HepG2 (cell line): Measurements from ENCODE around the gene TXNRD2. TPM values are rescaled to one million over a fixed set of nuclear protein-coding genes. Genes with fewer than 3 reads are reported as not detected.

Experiments used
- CEBPB ChIP-seq: IDR thresholded peaks from 2 replicates; pipeline ENCODE4 v1.6.1; 2011; ENCODE audit warnings: low read depth, low read length, improper control_type of control experiment, borderline replicate concordance
- GLI4 ChIP-seq: sonication (generic); formaldehyde crosslinking; IDR thresholded peaks from 2 replicates; pipeline ENCODE4 v1.5.1; 2020; ENCODE audit warnings: missing genetic modification reagents, mild to moderate bottlenecking, moderate library complexity, borderline replicate concordance
- HOXA7 ChIP-seq: sonication (generic); formaldehyde crosslinking; IDR thresholded peaks from 2 replicates; pipeline ENCODE4 v1.8.1; 2022; ENCODE audit warnings: mild to moderate bottlenecking, missing genetic modification reagents, moderate library complexity
- MAZ ChIP-seq, 2 experiments: sonication (generic) in 1 of 2; formaldehyde crosslinking in 1 of 2; IDR thresholded peaks; 2 replicates each; pipeline versions ENCODE4 v1.5.0 to v1.6.1; 2012 to 2020; ENCODE audit warnings: low read depth in 2 of 2, mild to moderate bottlenecking in 2 of 2, borderline replicate concordance in 1 of 2, improper control_type of control experiment in 1 of 2, low read length in 1 of 2, missing genetic modification reagents in 1 of 2, moderate library complexity in 1 of 2
- MIER3 ChIP-seq: IDR thresholded peaks from 2 replicates; pipeline ENCODE4 v1.6.1; 2016; ENCODE audit warnings: missing compliant biosample characterization, borderline replicate concordance
- NFKB2 ChIP-seq: sonication (generic); formaldehyde crosslinking; IDR thresholded peaks from 2 replicates; pipeline ENCODE4 v1.4.0; 2020; ENCODE audit warnings: missing genetic modification reagents, borderline replicate concordance
- RAD51 ChIP-seq: fragments of 450-650 bp; IDR thresholded peaks from 2 replicates; pipeline ENCODE4 v1.6.1; 2016; ENCODE audit warnings: borderline replicate concordance
- RFX3 ChIP-seq: IDR thresholded peaks from 2 replicates; pipeline ENCODE4 v1.6.1; 2016; ENCODE audit warnings: missing biosample characterization, missing genetic modification reagents
- SRSF1 ChIP-seq: fragments of 200-400 bp; formaldehyde crosslinking; optimal IDR thresholded peaks from 2 replicates; pipeline ENCODE3; 2017; ENCODE audit warnings: mild to moderate bottlenecking, low read depth, low read length, moderate library complexity
- TBP ChIP-seq: sonication (generic); formaldehyde crosslinking; IDR thresholded peaks from 2 replicates; pipeline ENCODE4 v1.5.0; 2020; ENCODE audit warnings: missing genetic modification reagents
- TBX2 ChIP-seq: sonication (generic); formaldehyde crosslinking; IDR thresholded peaks from 2 replicates; pipeline ENCODE4 v1.5.0; 2020; ENCODE audit warnings: missing genetic modification reagents, mild to moderate bottlenecking, borderline replicate concordance
- TMF1 ChIP-seq: sonication (generic); formaldehyde crosslinking; IDR thresholded peaks from 2 replicates; pipeline ENCODE4 v1.8.1; 2022; ENCODE audit warnings: low read depth, missing genetic modification reagents
- ZC3H13 ChIP-seq: sonication (generic); formaldehyde crosslinking; IDR thresholded peaks from 2 replicates; pipeline ENCODE4 v1.8.1; 2023; ENCODE audit warnings: mild to moderate bottlenecking, missing genetic modification reagents, moderate library complexity
- ZNF253 ChIP-seq: sonication (generic); formaldehyde crosslinking; IDR thresholded peaks from 2 replicates; pipeline ENCODE4 v1.8.0; 2022; ENCODE audit warnings: mild to moderate bottlenecking, missing genetic modification reagents, borderline replicate concordance
- ZNF30 ChIP-seq: sonication (generic); formaldehyde crosslinking; IDR thresholded peaks from 2 replicates; pipeline ENCODE4 v1.5.0; 2020; ENCODE audit warnings: mild to moderate bottlenecking, missing genetic modification reagents
- ZNF614 ChIP-seq: IDR thresholded peaks from 2 replicates; pipeline ENCODE4 v1.6.1; 2018; ENCODE audit warnings: missing biosample characterization, missing genetic modification reagents, inconsistent platforms, borderline replicate concordance
- ZNF703 ChIP-seq: sonication (generic); formaldehyde crosslinking; IDR thresholded peaks from 2 replicates; pipeline ENCODE4 v1.5.1; 2020; ENCODE audit warnings: missing genetic modification reagents, mild to moderate bottlenecking, moderate library complexity, borderline replicate concordance
- ZNF75D ChIP-seq: sonication (generic); formaldehyde crosslinking; IDR thresholded peaks from 2 replicates; pipeline ENCODE4 v1.8.1; 2023; ENCODE audit warnings: missing genetic modification reagents, mild to moderate bottlenecking, borderline replicate concordance
- polyA plus RNA-seq, 8 experiments: library from polyadenylated mRNA; depleted of rRNA in 3 of 8; stranded (reverse) in 7 of 8; unstranded in 1 of 8; fragments of >200 nt; fragmentation: Illumina TruSeq in 4 of 8; extraction: Trizol in 4 of 8; gene quantifications; 2 replicates each; pipeline versions ENCODE4 v1.2.1 to v1.2.3, GENCODE V29; 2011 to 2016; ENCODE audit warnings: low read depth in 4 of 8, missing spikeins in 1 of 8, mixed read lengths in 1 of 8; ENCODE audit not compliant: insufficient read depth in 1 of 8
- total RNA-seq, 5 experiments: library from RNA; depleted of rRNA; stranded (reverse); fragments of >200 nt; fragmentation: Illumina TruSeq; extraction: Trizol; gene quantifications; 2 replicates each; pipeline ENCODE4 v1.2.3, GENCODE V29; 2016; ENCODE audit warnings: low read depth in 1 of 5
- TF ChIP-seq, protein P1 (sequence below): sonication (generic); formaldehyde crosslinking; IDR thresholded peaks from 2 replicates; pipeline ENCODE4 v1.9.0; 2022; ENCODE audit warnings: missing genetic modification reagents, mild to moderate bottlenecking, borderline replicate concordance

The TXNRD2 gene
- total and polyA plus RNA-seq, 2 of the 13 experiments (the other 11 are each of a cell fraction or from before 2014, with no cell fraction given), result 17.5 to 18.6 TPM

DNA sequence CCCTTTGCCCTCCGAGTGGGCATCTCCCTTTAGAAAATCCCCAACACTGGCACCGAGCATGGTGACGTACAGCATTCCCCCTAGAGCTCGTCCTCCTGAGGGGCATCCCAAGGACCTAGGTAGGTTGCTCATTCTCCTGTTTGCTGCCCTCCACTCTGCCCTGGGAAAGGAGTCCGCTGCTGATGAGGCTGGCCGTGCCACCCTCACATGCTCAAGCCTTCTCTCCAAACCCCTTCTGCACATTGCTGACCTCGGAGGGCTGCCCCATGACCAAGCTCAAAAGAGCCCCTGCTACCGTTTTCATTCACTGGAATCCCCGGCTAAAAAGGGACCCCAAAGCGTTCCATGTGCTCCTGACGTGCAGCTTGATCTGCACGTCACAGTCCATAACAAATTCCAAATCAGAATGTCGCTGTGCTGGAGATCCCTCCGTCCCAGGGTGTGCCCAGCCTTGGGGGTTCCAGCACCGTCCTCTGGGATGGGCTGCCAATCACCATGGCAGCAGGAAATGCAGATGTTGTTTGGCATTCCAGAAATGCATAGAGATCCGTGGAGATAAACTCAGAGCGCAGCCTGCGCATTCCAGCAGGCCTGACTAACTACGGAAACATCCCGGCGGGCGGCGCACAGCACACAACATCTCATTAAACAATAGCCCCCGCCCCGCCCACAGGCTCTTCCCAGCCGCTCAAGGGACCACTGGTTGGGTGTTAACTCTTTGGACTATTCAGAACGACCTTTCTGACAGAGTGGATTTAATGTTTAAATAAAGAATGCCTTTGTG is 60.6 kb downstream of the TXNRD2 start (continued):
- peak; percentile 52; the same call in 1 of the 2 replicates for TF ChIP-seq MAZ (IDR thresholded peaks at IDR 0.05; ENCODE audit: borderline replicate concordance, low read depth, low read length)
- no peak; the same call in 1 of the 2 replicates for TF ChIP-seq MAZ (CRISPR knock-in tag; IDR thresholded peaks at IDR 0.05; ENCODE audit: low read depth)
- no peak for TF ChIP-seq ZNF703
- no peak for TF ChIP-seq ZNF30
- TF ChIP-seq TBP (CRISPR knock-in tag), result no peak
- TF ChIP-seq ZC3H13 (CRISPR knock-in tag), result no peak
- TF ChIP-seq GLI4 (CRISPR knock-in tag), result no peak
- peak; percentile 94 for TF ChIP-seq TBX2
- peak; percentile 69; the same call in 1 of the 2 replicates for TF ChIP-seq ZNF614 (CRISPR knock-in tag)
- TF ChIP-seq, protein P1, sequence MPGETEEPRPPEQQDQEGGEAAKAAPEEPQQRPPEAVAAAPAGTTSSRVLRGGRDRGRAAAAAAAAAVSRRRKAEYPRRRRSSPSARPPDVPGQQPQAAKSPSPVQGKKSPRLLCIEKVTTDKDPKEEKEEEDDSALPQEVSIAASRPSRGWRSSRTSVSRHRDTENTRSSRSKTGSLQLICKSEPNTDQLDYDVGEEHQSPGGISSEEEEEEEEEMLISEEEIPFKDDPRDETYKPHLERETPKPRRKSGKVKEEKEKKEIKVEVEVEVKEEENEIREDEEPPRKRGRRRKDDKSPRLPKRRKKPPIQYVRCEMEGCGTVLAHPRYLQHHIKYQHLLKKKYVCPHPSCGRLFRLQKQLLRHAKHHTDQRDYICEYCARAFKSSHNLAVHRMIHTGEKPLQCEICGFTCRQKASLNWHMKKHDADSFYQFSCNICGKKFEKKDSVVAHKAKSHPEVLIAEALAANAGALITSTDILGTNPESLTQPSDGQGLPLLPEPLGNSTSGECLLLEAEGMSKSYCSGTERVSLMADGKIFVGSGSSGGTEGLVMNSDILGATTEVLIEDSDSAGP (CRISPR knock-in tag), result peak; percentile 69; the same call in 1 of the 2 replicates
- TF ChIP-seq HOXA7, result no peak
- peak; percentile 77 for TF ChIP-seq RFX3 (CRISPR knock-in tag)
- TF ChIP-seq ZNF75D (CRISPR knock-in tag), result no peak
- TF ChIP-seq ZNF253 (CRISPR knock-in tag), result no peak
- no peak for TF ChIP-seq CEBPB
- TF ChIP-seq SRSF1, result no peak
- no peak; the same call in 1 of the 2 replicates for TF ChIP-seq NFKB2
- no peak for TF ChIP-seq TMF1 (CRISPR knock-in tag)
- TF ChIP-seq RAD51, result no peak
- TF ChIP-seq MIER3 (CRISPR knock-in tag), result peak; percentile 27; the same call in 1 of the 2 replicates
